Right atrium auricular region (tissue), 2 donors: ENCODE data around the gene PRR5L. TPM values are rescaled to one million over a fixed set of nuclear protein-coding genes. Genes with fewer than 3 reads are reported as not detected.

Experiments used
- DNase-seq: peaks from one replicate; pipeline ENCODE4 v3.0.0-alpha.2; 2019; ENCODE audit warnings: low spot score
- H3K27ac ChIP-seq, 2 donors: fragments of 200-600 bp; sonication (generic); 1 replicate in 1 of 2; 2 replicates in 1 of 2; pipeline ENCODE4 v1.5.1; 2016 to 2019
- H3K27me3 ChIP-seq, 2 donors: fragments of 200-600 bp; sonication (generic); one replicate each; pipeline versions ENCODE4 v1.5.1 to v1.6.0; 2017 to 2019
- H3K36me3 ChIP-seq: fragments of 200-600 bp; sonication (generic); one replicate; pipeline ENCODE4 v1.5.1; 2016
- H3K4me1 ChIP-seq, 2 donors: fragments of 200-600 bp; sonication (generic); one replicate each; pipeline versions ENCODE4 v1.5.1 to v1.6.0; 2017 to 2019
- H3K4me3 ChIP-seq, 2 donors: fragments of 200-600 bp; sonication (generic); 1 replicate in 1 of 2; 2 replicates in 1 of 2; pipeline ENCODE4 v1.5.1; 2017 to 2019; ENCODE audit warnings: mild to moderate bottlenecking in 1 of 2, moderate library complexity in 1 of 2
- H3K9me3 ChIP-seq, 2 donors: fragments of 200-600 bp; sonication (generic); one replicate each; pipeline ENCODE4 v1.5.1; 2019
- total RNA-seq, 2 donors: library from RNA; depleted of rRNA; stranded (reverse); fragments of >200 nt; gene quantifications; one replicate each; pipeline ENCODE4 v1.1.0, GENCODE V29; 2016
- TF ChIP-seq, protein P1 (sequence below), 2 donors: fragments of 200-600 bp; sonication (generic); IDR thresholded peaks; one replicate each; pipeline ENCODE4 v1.5.1; 2019; ENCODE audit warnings: antibody characterized with exemption in 2 of 2

PRR5L gene
- total RNA-seq, 2 donors from 2014 or later = 1.3 to 6.8 TPM

DNA sequence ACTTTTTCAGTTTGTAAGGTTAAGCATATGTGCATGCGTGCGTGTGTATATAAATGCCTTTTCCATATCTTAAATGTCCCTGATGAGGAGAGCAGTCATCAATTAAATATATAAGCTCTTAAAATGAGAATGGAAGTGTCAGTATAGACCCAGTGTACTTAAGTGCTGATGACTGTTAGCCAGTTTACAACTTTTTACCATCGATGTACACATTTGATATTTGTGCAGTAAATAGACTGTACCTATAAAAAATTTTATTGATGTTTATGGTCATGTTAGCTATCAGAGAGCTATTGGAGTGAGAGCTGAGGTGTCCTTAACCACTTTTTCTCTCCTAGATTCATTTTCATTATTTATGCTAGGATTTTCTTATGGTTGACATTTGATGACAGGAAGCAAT, 168.6 kb downstream of the PRR5L start:
- TF ChIP-seq, protein P1, sequence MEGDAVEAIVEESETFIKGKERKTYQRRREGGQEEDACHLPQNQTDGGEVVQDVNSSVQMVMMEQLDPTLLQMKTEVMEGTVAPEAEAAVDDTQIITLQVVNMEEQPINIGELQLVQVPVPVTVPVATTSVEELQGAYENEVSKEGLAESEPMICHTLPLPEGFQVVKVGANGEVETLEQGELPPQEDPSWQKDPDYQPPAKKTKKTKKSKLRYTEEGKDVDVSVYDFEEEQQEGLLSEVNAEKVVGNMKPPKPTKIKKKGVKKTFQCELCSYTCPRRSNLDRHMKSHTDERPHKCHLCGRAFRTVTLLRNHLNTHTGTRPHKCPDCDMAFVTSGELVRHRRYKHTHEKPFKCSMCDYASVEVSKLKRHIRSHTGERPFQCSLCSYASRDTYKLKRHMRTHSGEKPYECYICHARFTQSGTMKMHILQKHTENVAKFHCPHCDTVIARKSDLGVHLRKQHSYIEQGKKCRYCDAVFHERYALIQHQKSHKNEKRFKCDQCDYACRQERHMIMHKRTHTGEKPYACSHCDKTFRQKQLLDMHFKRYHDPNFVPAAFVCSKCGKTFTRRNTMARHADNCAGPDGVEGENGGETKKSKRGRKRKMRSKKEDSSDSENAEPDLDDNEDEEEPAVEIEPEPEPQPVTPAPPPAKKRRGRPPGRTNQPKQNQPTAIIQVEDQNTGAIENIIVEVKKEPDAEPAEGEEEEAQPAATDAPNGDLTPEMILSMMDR (IDR thresholded peaks at IDR 0.05) = no peak
- H3K9me3 ChIP-seq = no peaks in the 10 kb centered on the region
- no peak for DNase-seq
- H3K36me3 ChIP-seq = no peaks in the 10 kb centered on the region
- no peak overlapping the region for H3K27ac ChIP-seq
- H3K4me1 ChIP-seq = peaks cover 0 to 3% of the 10 kb centered on the region in 2 donors
- no peak overlapping the region for H3K4me3 ChIP-seq
- H3K27me3 ChIP-seq = no peaks in the 10 kb centered on the region

DNA sequence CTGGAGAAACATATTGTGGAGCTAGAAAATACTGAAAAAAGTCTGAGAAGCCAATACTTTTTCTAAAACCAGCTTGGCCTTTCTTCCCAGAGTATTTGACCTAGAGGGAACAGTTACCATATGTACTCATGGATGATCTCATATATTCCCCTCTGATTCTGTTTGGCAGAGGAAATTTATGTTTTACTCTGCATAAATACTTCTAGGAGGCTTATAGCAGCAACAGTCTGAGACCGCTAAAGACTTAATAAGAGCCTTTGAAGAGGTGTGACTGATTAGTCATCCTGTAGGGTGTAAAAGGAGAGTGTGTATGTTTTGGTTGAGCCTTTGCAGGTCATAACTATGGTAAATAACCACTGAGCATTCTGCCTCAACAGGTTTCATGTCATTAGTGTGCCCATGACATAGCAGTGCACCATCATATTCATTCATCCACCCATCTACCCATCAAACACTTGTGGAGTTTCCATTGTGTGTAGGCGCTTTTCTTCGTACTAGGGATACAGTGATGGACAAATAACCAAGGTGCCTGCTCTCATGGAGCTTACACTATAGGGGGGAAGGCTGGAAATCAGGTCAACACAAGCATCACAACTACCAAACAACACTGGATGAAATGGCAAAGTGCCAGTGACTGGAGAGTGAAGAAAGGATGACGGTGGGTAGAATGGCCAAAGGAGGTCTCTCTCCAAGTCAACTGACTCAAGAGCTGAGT, 169.5 kb downstream of the PRR5L start:
- Histone ChIP-seq H3K9me3 (no peaks in the 10 kb centered on the region), H3K27ac (no peak overlapping the region), H3K36me3 (no peaks in the 10 kb centered on the region), H3K4me1 (peaks cover 0 to 12% of the 10 kb centered on the region in 2 donors), H3K4me3 (no peak overlapping the region), H3K27me3 (no peaks in the 10 kb centered on the region)
- no peak for DNase-seq
- TF ChIP-seq, protein P1 (IDR thresholded peaks at IDR 0.05) = no peak

DNA sequence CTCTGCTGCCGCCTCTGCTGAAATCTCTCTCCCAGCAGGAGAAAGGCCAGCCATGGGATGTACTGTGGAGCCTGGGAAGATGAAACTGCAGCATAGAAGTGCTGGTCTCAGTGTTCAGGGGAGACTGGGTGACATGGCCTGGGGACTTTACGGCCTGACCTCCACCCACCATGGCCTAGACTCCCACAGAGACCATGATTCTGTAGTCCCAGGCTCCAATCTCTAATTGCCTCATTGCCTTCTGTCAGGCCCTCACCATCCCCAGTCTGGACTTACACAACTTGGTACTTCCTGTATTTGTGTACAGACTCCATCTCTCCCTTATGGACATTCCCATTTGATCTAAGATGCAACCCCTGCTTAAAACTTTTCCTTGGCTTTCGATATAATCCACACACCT, 170.9 kb downstream of the PRR5L start:
- DNase-seq = no peak
- Histone ChIP-seq H3K9me3 (no peaks in the 10 kb centered on the region), H3K4me3 (no peak overlapping the region), H3K27ac (no peak overlapping the region), H3K27me3 (no peaks in the 10 kb centered on the region), H3K36me3 (no peaks in the 10 kb centered on the region), H3K4me1 (peaks cover 0 to 15% of the 10 kb centered on the region in 2 donors)
- TF ChIP-seq, protein P1 (IDR thresholded peaks at IDR 0.05) = no peak

DNA sequence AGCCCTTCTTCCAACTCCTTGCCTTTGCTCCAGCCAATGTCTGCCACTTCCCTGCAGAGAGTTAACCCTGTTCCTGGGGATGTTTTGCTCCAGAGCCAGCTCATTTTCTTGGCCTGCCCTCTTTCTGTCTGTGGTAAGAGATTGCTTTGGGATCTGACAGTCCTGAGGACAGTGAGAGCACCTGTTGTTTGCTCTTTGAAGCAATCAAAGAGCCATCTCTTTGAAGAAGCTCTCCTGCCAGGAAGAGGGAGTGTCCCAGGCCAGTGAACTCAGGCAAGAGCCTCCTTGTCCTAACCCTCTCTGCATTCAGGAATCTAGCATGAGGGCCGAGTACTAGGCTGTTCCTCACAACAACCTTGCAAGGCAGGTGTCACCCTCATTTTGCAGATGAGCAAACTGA, 171.8 kb downstream of the PRR5L start:
- no peaks in the 10 kb centered on the region for H3K9me3 ChIP-seq
- DNase-seq = no peak
- H3K27ac ChIP-seq = no peak overlapping the region
- TF ChIP-seq, protein P1 (IDR thresholded peaks at IDR 0.05) = no peak
- no peaks in the 10 kb centered on the region for H3K27me3 ChIP-seq
- H3K4me1 ChIP-seq = peaks cover 0 to 15% of the 10 kb centered on the region in 2 donors
- H3K4me3 ChIP-seq = no peak overlapping the region
- no peaks in the 10 kb centered on the region for H3K36me3 ChIP-seq

DNA sequence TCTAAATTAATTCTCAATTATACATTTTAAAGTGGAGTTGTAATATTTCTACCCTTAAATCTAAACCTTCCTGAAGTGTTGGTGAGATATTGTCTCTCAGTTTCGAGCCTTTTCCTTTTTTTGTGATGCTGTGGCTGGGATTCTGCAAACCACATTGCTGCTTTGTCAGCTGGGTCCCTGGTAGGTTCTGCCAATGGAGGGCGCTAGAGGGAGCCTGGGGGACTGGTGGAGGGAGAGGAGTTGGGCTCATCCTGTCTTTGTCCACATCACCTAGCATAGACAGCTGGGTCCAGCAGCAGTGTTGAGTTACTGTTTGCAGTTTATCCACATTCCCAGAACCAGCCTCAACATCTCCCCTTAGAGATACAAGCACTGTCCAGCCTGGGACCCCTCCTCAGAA, 173.0 kb downstream of the PRR5L start:
- H3K36me3 ChIP-seq = no peaks in the 10 kb centered on the region
- H3K9me3 ChIP-seq = no peaks in the 10 kb centered on the region
- H3K27ac ChIP-seq = no peak overlapping the region
- H3K27me3 ChIP-seq = no peaks in the 10 kb centered on the region
- peaks cover 0 to 15% of the 10 kb centered on the region in 2 donors for H3K4me1 ChIP-seq
- DNase-seq = no peak
- TF ChIP-seq, protein P1 (IDR thresholded peaks at IDR 0.05) = no peak
- H3K4me3 ChIP-seq = no peak overlapping the region
